Activated CD8-positive, alpha-beta memory T cell treated with anti-CD3 and anti-CD28 coated beads for 1 hour (primary cell): ENCODE data around the gene IRF4.

Source experiments
- DNase-seq, 2 donors: peaks; one replicate each; pipeline ENCODE4 v3.0.0-alpha.2; 2020; ENCODE audit warnings: low read depth in 1 of 2; ENCODE audit errors: extremely low read depth in 1 of 2

IRF4 gene

DNA sequence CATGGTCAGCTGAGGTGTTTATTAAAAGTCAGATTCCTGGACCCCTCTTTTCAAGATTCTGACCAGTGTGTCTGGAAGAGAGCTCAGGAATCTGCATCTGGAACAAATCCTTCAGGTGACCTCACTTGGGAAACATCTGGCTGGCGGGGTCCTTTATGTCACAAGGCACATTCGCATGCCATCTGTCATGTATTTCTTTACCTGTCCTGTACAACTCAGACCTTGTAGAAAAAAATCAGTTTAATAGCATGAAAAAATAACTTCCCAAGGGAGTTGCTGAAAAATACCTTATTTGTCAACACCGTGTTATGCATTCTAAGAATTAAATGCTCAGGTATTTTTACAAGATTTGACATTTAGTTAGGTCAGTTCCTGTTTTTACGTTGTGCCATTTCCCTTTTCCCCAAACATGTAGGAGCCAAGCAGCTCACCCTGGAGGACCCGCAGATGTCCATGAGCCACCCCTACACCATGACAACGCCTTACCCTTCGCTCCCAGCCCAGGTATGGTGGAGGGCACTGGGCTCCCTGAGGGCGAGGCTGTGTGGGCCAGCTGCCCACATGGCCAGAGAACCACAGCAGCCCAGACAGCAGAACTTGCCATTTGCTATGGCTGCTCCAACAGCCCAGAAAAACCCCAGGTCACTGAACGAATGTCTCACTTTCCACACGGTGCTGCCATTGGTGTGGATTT, 4.0 kb downstream of the IRF4 start:
- DNase-seq, result no peak

DNA sequence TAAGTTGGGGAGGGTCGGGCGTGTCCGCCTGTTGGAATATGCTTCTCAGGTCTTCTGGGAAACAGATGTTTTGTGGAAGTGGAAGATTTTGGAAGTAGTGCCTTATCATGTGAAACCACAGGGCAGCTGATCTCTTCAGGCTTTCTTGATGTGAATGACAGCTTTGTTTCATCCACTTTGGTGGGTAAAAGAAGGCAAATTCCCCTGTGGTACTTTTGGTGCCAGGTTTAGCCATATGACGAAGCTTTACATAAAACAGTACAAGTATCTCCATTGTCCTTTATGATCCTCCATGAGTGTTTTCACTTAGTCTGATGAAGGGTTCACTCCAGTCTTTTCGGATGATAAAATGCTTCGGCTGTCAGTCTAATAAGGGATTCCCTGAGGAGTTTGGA, 4.6 kb downstream of the IRF4 start:
- DNase-seq, result no peak

DNA sequence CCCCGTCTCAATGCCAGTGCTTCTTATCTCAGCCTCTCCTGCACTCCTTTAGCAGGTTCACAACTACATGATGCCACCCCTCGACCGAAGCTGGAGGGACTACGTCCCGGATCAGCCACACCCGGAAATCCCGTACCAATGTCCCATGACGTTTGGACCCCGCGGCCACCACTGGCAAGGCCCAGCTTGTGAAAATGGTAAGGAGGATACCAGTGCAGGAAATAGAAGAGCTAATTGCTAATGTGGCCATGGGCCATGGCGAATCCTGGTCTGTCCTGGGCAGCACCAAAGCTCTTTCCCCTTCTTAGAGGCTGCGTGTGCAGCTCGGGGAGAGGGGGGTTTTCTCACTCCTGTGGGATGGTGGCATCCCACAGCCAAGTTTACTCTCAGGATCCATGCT, 5.5 kb downstream of the IRF4 start:
- DNase-seq, result no peak

DNA sequence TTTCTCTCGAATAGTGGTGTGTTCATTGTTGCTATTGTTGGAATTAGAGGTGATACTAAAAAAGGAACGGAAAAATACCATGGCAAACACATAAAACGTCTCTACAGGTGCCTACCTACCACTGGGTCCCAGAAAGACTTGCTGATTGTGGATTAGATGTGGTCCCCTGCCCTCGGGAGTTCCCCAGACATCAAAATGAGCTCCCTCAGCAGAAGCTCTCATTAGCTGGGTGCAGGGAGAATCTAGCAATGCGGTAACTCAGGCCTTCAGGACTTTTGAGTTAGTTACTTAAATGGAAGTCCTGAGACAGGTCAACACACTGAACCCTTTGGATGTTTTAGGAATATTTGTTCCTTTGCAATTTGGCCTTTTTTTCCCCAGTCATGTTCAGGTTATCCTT, 6.1 kb downstream of the IRF4 start:
- no peak for DNase-seq

DNA sequence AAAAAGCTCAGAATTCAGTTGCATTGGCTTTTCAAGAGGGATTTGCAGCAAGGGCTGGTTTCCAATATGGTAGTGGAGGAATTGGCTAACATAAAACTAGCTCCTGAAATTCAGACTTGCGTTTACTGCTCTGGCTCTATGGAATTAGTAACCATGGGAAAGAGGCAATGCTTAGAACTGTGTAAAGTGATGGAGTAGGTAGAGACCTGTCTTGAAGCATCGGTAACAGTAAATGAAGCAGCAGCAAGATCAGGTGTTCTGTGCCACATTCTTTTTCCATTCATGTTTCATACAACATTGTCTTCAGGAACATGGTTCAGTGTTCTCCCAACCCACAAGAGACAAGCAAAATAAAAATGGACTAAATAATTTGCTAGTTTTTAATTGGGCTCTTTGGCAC, 6.5 kb downstream of the IRF4 start:
- no peak for DNase-seq

DNA sequence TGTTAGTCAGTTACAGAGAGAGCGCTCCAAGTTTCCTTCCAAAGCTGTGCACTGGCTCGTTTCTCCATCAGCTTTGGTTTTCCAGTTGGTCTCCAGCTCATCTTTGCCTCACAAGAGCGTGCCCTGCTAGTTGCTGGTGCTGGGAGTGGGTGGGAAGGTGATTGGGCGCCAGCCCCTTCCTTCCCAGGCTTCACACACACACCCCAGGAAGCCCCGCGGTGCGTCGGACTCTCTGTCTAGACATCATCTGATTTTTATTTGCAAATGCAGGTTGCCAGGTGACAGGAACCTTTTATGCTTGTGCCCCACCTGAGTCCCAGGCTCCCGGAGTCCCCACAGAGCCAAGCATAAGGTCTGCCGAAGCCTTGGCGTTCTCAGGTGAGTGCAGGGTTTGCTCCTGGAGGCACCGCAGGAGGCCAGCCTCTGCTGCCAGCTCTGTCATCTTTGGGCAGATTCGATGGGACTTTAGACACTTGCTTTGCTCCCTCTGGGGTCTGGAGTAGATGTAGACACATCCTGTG, 7.1 kb downstream of the IRF4 start:
- DNase-seq, result no peak

DNA sequence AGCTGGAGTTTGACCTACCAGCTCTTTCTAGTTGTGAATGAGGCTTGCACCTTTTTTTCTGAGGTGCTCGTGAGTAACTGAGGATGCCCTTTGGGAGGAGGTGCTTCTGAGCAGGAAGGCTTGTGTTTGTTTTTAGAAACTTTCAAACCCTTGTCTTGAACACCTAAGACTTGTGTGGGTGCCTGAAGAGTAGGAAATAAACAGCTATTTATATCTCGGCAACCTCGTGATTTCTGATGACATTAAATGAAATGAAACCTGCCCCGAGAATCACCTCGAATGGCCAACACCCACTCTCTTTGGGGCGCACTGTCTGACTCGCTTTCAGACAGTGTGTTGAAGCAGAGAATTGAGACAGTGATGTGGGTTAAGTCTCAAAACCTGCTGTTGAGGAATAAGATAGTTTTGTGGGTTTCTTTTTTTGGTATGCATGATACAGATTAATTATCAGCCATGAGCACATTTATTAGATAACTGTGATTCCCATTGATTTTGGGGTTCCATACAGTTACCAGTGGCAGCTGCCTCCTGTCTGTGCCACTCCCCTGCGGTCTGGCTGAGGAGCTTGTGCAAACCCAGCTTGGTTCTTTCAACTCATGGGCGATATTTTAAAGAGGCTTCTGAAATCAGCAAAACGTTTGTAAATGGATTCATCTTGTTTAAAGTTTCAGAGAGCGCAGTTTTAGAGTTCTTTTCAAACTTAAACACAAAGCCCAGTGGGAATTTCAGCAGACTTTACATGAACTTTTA, 8.4 kb downstream of the IRF4 start:
- no peak for DNase-seq

DNA sequence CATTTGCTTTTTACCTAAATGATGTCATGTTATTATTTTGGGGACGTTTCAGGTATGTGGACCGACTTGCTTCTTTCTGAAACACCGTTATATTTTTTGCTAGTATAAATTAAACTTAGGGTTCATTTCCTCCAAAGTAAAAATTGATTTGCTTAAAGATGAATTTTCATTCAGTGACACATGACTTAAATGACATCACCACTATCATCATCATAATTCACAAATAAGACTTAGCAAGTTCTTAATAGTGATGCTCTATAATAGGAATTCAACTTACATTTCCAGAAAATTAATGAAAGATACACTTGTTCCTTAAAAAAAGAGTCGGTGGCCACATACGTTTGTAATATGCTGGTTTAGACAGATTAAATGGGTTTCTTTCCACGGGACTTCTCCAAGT, 9.3 kb downstream of the IRF4 start:
- no peak for DNase-seq

DNA sequence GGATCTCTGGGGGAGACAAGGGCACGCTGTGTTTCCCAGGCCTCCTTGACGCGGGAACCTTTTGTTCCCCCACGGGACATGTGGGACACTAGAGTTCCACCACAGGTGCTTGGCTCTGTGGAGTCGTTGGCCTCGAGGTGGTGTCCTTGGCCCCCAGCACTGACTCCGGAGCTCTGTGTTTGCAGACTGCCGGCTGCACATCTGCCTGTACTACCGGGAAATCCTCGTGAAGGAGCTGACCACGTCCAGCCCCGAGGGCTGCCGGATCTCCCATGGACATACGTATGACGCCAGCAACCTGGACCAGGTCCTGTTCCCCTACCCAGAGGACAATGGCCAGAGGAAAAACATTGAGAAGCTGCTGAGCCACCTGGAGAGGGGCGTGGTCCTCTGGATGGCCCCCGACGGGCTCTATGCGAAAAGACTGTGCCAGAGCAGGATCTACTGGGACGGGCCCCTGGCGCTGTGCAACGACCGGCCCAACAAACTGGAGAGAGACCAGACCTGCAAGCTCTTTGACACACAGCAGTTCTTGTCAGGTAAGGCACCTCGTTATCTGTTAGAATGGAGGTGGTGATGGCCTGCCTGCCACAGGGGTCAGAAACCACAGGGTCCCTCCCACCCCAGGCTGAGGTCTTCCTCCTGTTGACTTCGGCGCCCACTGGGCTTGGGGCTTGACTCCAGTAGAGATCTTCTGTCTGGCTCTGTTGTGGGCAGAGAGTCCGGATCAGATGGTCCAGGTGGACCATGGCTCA, 9.9 kb downstream of the IRF4 start:
- DNase-seq, result no peak

DNA sequence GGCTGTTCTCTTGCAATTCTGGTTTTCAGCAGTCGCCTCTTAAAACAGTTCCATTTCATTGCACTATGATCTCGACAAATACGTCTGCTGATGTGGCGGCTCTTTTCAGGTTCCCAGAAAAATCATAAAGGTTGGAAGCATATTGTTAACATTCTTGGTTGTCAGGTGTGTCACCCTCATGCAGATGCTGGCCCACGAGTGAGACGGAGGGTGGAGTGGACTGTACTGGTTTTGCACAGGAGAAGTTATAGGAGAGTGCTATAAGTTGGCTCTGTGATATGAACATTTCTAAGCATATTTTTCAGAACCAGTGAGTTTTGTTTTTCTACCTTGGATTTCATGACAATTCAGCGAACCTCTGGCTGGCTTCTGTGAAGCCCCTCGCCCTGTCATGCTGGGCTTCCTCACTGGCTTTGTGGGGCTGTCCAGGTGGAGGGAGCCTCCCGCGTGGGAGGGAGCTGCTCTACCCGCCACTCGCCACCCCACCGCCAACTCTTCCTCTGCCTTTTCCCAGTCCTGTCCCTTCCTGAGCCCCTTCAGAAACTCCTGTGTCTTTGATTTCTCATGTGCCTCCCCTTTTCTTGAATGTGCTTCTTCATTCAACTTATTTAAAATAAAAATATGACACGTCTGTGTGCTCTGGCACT, 10.6 kb downstream of the IRF4 start:
- no peak for DNase-seq

DNA sequence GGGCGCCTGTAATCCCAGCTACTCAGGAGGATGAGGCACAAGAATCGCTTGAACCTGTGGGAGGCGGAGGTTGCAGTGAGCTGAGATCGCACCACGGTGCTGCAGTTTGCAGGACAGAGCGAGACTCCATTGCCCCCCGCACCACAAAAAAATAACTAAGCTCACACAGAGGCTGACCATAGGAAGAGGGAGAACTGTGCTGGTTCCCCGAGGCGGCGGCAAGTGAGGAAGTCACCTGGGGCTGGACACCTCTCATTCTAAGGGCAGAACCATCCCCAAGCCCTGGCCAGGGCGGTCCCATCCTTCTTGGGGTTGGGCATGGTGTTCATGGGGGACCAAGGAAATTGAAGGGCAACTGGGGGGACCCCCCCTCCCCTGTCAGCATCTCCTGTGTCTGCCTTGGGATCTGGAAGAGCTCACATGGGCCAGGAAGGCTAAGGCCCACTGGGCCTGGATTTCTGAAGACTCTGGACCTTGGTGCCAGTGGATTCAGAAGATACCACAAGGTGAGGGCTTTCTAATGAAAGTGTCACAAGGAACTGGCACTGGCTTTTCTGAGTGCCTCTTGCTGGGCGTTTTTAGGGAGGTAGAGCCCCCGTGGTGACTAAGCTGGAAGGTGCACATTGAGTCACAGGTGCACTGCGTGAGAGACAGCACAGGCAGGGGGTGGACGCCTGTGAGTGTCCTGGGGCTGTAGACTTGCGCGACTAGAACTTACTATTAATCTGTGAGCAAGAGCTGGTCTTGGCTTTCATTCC, 11.5 kb downstream of the IRF4 start:
- no peak for DNase-seq

DNA sequence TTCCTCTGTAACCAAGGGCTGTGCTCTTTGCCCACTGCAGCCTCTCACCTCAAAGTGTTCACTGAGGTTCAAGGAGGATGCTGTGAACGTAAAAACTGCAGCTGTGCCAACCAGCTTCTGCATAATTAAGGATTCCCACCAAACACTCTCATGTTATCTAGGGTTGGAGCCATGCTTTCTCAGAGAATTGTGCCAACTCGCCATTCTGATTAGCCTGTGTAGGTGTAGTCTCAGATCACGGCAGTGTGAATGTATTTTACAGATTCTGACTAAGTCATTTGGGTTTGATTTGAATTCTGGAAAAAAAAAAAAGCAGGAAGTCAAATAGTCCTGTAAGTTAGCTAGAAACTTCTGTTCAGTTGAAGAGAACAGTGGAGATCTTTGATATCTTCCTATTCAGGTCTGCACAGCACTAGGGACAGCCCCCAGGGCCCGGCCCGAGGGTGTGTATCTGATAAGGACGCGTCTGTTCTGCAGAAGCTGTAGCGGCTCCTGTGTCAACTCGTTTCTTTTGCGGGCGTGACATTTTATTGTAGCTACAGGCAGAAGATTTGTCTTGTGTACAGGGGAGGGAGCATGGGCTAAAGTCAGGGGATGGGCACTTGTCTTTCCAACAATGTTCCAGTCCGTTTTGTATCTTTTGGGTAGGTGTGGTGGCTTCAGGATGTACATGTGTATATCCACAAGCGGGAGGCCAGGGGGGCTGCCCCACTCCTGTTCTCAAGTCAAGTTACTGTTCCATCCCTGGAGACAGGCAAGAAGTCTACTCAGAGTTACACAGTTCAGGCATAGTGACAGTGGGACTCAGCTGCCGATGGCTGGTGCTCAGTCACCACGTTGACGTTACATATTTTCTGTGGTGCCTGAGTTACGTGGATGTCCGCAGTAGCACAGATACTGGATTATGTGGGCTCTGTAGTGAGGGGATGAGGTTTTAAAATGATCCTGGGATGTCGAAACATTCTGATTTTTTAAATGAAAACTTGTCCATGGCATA, 12.4 kb downstream of the IRF4 start:
- DNase-seq, result no peak

DNA sequence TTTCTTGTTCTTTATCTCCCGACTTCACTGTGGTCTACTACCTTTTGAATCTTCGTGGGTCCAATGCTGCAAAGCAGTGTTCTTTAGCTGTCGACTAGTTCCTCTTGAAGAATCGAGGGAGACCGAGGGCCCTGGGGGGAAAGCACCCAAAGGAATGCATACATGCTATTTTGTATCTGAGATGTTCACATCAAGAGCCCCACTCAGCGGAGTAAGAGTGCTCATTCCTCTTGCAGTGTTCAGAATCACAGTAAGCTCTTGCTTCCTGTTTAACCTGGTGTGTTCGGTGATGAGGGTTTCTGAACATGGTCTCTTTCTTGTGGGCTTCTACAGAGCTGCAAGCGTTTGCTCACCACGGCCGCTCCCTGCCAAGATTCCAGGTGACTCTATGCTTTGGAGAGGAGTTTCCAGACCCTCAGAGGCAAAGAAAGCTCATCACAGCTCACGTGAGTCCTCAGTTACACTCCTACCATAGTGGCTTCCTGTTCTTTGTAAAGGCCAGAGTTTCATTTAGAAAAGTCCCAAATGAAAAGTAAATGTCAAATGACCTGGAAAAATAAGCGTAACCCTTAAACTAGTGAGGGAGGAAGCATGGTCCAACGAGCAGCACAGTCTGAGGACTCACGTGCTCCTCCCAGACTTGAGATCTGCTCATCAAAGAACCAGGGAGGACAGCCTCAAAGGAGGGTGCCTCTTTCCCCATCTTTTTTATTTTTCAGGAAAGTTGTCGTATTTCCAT, 13.3 kb downstream of the IRF4 start:
- no peak for DNase-seq

DNA sequence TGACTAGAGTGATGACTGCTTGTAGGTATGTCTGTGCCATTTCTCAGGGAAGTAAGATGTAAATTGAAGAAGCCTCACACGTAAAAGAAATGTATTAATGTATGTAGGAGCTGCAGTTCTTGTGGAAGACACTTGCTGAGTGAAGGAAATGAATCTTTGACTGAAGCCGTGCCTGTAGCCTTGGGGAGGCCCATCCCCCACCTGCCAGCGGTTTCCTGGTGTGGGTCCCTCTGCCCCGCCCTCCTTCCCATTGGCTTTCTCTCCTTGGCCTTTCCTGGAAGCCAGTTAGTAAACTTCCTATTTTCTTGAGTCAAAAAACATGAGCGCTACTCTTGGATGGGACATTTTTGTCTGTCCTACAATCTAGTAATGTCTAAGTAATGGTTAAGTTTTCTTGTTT, 16.6 kb downstream of the IRF4 start:
- DNase-seq, result no peak

DNA sequence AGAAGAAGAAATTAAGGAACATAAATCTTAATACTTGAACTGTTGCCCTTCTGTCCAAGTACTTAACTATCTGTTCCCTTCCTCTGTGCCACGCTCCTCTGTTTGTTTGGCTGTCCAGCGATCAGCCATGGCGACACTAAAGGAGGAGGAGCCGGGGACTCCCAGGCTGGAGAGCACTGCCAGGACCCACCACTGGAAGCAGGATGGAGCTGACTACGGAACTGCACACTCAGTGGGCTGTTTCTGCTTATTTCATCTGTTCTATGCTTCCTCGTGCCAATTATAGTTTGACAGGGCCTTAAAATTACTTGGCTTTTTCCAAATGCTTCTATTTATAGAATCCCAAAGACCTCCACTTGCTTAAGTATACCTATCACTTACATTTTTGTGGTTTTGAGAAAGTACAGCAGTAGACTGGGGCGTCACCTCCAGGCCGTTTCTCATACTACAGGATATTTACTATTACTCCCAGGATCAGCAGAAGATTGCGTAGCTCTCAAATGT, 17.1 kb downstream of the IRF4 start:
- no peak for DNase-seq

DNA sequence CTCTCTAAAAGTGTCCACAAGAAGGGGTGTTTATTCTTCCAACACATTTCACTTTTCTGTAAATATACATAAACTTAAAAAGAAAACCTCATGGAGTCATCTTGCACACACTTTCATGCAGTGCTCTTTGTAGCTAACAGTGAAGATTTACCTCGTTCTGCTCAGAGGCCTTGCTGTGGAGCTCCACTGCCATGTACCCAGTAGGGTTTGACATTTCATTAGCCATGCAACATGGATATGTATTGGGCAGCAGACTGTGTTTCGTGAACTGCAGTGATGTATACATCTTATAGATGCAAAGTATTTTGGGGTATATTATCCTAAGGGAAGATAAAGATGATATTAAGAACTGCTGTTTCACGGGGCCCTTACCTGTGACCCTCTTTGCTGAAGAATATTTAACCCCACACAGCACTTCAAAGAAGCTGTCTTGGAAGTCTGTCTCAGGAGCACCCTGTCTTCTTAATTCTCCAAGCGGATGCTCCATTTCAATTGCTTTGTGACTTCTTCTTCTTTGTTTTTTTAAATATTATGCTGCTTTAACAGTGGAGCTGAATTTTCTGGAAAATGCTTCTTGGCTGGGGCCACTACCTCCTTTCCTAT, 17.9 kb downstream of the IRF4 start:
- no peak for DNase-seq

DNA sequence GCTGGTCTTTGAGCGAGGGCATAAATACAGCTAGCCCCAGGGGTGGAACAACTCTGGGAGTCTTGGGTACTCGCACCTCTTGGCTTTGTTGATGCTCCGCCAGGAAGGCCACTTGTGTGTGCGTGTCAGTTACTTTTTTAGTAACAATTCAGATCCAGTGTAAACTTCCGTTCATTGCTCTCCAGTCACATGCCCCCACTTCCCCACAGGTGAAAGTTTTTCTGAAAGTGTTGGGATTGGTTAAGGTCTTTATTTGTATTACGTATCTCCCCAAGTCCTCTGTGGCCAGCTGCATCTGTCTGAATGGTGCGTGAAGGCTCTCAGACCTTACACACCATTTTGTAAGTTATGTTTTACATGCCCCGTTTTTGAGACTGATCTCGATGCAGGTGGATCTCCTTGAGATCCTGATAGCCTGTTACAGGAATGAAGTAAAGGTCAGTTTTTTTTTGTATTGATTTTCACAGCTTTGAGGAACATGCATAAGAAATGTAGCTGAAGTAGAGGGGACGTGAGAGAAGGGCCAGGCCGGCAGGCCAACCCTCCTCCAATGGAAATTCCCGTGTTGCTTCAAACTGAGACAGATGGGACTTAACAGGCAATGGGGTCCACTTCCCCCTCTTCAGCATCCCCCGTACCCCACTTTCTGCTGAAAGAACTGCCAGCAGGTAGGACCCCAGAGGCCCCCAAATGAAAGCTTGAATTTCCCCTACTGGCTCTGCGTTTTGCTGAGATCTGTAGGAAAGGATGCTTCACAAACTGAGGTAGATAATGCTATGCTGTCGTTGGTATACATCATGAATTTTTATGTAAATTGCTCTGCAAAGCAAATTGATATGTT, 19.2 kb downstream of the IRF4 start:
- DNase-seq, result no peak
